UCSD-AML1 (cell line): ENCODE results near the gene POU3F3.

Source experiments
- DNase-seq: peaks from one replicate; lab custom pipeline; 2025; ENCODE audit not compliant: unreplicated experiment; lab: John Stamatoyannopoulos, UW

The POU3F3 gene

GRCh38 chr2:104853534-104854497 is at the start of gene POU3F3:
POU3F3 (plus strand) TSS chr2:104854115; CDS start chr2:104855511, 1,396 bp downstream.
- DNase-seq: no peak

- peak; percentile 20 for DNase-seq
Measured at GRCh38 chr2:104804148-104804890, 49.6 kb upstream of the POU3F3 start.

GRCh38 chr2:104812286-104812685 is 41.6 kb upstream of the POU3F3 start:
- no peak for DNase-seq

GRCh38 chr2:104816143-104816542 is 37.8 kb upstream of the POU3F3 start:
- no peak for DNase-seq

- DNase-seq: no peak
Measured at GRCh38 chr2:104818264-104818663, 35.7 kb upstream of the POU3F3 start.

GRCh38 chr2:104820126-104820525 is 33.8 kb upstream of the POU3F3 start:
- DNase-seq: no peak

- DNase-seq: no peak
Measured at GRCh38 chr2:104825124-104825865, 28.6 kb upstream of the POU3F3 start.

- DNase-seq: no peak
Measured at GRCh38 chr2:104826016-104826415, 27.9 kb upstream of the POU3F3 start.

- DNase-seq: no peak
Measured at GRCh38 chr2:104831742-104832141, 22.2 kb upstream of the POU3F3 start.

GRCh38 chr2:104834431-104835153 is 19.3 kb upstream of the POU3F3 start:
- no peak for DNase-seq

GRCh38 chr2:104836265-104836664 is 17.6 kb upstream of the POU3F3 start:
- DNase-seq: no peak

- DNase-seq: no peak
Measured at GRCh38 chr2:104836841-104837240, 17.1 kb upstream of the POU3F3 start.

GRCh38 chr2:104840156-104840555 is 13.8 kb upstream of the POU3F3 start:
- no peak for DNase-seq

GRCh38 chr2:104840893-104841585 is 12.9 kb upstream of the POU3F3 start:
- DNase-seq: no peak

GRCh38 chr2:104841744-104842143 is 12.2 kb upstream of the POU3F3 start:
- DNase-seq: no peak

- no peak for DNase-seq
Measured at GRCh38 chr2:104844807-104845551, 8.9 kb upstream of the POU3F3 start.

- DNase-seq: no peak
Measured at GRCh38 chr2:104845552-104845931, 8.4 kb upstream of the POU3F3 start.

- no peak for DNase-seq
Measured at GRCh38 chr2:104845946-104846785, 7.7 kb upstream of the POU3F3 start.
